Stimulated activated CD4-positive, alpha-beta T cell treated with anti-CD3 and anti-CD28 coated beads, TNF-alpha, amount 100 ng/mL, for 1 hour (primary cell): ENCODE results near the gene PPP1R2.
"Not testable (repeated sequence)": the region's sequence is repeated elsewhere in the genome, so short reads cannot be mapped to it uniquely, and the experiment has no call there.

Experiments
- DNase-seq, 3 donors: peaks; one replicate each; pipeline ENCODE4 v3.0.0-alpha.2; 2020; ENCODE audit warnings: low read depth in 3 of 3, low spot score in 1 of 3

The PPP1R2 gene

DNA sequence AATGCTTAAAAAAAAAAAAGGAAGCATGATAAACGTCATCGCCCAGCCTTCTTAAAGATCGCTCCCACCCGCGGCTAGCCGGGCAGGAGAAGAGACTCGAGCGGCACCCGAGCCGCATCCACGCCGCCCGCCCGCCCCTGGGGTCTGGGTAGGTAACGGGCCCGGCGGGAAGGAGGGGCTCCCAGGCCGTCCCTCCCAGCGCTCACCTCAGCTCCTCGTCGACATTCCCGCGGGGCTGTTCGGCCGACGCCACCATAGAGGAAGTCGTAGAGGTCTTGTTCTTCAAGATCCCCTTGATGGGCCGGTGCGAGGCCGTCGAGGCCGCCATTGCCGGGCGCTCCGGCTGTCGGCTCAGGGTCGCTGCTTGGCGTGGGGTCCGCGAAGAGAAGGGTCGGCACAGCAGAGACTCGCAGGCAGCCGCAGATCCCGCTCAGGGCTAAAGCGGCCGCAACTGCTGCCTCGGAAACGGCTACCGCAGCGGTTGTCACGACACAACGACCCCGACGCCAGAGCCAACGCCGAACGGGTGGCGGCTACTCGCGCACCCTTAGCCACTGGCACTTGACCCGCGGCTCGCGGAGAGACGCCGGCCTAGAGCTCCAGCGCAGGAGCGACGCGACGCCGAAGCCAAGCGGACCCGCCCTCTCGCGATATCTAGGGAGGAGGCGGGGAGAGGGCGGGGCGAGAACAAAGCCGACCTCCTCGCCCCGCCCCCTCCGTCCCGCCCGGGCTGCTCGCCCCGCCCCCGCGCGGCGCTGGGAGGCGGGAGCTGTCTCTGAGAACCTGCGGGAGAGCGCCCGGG, at the start of gene PPP1R2:
Gene PPP1R2, minus strand, starts transcription at position 628 of the 802 bp plus-strand sequence. Its CDS starts 300 bp downstream, at position 328.
- peak; percentile 82 to 92 (median 84) for DNase-seq

DNA sequence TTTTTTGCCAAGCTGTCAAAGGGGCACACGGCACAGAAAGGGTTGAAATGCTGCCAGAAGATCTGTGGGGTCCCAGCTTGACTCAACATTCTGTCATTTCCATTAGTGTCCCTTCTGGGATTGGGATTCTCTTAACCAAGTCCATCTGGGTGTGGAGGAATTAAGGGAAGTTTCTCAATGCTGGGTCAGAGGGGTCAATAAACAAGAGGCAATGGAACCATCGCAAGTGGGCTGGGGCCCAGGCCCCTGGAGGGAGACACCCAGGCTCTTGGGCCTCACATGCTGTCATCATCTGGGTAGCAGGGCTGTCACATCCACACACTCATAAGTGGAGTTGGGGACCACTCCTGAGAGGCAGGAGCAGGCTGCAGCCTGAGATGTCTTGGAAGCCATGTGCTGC, 48.7 kb upstream of the PPP1R2 start:
- DNase-seq, result no peak

GRCh38 chr3:195591220-195591619, 48.1 kb upstream of the PPP1R2 start:
- DNase-seq, result no peak

DNA sequence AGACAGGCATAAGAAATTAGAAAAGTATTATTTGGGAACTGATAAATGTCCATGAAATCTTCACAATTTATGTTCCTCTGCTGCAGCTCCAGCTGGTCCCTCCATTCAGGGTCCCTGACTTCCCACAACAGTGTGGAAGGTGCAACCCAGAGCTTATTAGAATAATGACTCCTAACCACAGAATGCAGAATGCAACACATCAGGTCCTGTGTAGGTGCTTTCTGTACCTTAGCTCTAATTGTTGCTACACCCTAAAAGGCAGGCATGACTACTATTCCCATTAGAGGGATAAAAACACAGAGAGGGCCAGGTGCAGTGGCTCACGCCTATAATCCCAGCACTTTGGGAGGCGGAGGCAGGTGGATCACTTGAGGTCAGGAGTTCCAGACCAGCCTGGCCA, 47.3 kb upstream of the PPP1R2 start:
- DNase-seq, result not testable (repeated sequence)

DNA sequence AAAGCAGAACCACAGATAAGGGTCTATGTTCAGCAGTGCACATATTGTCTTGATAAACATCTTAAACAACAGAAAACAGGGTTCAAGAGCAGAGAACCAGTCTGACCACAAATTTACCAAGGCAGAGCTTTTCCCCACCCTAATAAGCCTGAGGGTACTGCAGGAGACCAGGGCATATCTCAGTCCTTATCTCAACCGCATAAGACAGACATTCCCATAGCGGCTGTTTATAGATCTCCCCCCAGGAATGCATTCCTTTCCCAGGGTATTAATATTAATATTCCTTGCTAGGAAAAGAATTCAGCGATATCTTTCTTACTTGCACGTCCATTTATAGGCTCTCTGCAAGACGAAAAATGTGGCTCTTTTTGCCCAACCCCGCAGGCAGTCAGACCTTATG, 46.7 kb upstream of the PPP1R2 start:
- not testable (repeated sequence) for DNase-seq

DNA sequence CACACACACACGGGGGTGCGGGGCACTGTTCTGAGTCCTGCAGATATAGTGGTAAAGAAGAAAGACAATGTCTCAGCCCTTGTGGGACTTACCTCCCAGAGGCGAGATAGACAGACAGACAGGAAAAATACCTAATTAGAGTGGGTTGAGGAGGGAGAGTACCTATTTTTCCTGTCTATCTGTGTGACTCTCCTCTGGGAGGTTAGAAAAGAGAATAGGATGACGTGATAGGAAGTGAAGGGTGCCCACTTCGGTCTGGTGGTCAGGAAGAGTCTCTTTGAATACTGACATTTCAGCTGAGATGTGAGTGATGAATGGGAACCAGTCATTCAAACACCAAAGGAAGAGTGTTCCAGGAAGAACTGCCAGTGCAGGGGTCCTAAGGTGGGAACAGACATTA, 44.7 kb upstream of the PPP1R2 start:
- DNase-seq, result no peak

- no peak for DNase-seq
These were observed 44.3 kb upstream of the PPP1R2 start for GRCh38 chr3:195587406-195587805.

GRCh38 chr3:195584543-195584870, 41.4 kb upstream of the PPP1R2 start:
- DNase-seq, result no peak

GRCh38 chr3:195583831-195584542, 40.9 kb upstream of the PPP1R2 start, which contains the start of gene APOD:
Gene APOD (minus strand): TSS chr3:195583940. CDS start chr3:195579461, 4,479 bp downstream.
- no peak for DNase-seq

GRCh38 chr3:195582947-195583346, 39.8 kb upstream of the PPP1R2 start:
- DNase-seq, result no peak

GRCh38 chr3:195580744-195581443, 37.8 kb upstream of the PPP1R2 start:
- DNase-seq, result no peak

- DNase-seq, result no peak
These were observed 36.2 kb upstream of the PPP1R2 start for GRCh38 chr3:195579281-195579680.

GRCh38 chr3:195578565-195578964, 35.4 kb upstream of the PPP1R2 start:
- no peak for DNase-seq

GRCh38 chr3:195577645-195578177, 34.6 kb upstream of the PPP1R2 start:
- no peak for DNase-seq

DNA sequence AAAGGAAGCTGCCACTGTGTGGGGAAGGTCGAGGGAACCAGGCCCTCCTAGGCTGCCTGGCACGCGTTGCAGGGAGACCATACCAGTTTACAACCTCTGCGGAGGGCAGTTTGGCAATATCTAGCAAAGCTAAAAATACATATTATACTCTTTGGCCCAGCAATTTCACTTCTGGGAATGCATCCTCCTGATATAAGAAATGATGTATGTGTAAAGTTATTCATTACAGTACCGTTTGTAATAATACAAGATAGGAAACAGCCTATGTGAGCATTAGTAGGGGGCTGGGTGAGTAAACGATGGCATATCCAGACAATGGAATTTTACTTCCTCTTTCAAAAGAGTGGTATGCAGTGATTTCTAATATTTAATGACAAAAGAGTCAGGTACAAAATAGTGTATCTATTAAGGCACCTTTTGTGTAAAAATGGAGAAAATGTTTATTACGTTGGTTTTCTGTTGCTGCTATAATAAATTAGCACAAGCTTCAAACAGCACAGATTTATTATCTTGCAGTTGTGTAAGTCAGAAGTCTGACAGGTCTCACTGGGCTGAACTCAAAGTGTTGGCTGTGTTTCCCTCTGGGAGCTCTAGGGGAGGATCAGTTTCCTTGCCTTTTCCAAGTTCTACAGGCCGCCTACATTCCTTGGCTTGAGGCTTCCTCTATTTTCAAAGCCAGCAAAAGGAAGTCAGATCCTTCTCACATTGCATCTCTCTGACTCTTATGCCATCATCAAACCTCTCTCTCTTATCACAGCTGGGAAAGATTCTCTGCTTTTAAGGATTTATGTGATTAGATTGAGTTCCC, 31.6 kb upstream of the PPP1R2 start:
- no peak for DNase-seq

GRCh38 chr3:195573611-195574496, 30.7 kb upstream of the PPP1R2 start:
- DNase-seq, result no peak

DNA sequence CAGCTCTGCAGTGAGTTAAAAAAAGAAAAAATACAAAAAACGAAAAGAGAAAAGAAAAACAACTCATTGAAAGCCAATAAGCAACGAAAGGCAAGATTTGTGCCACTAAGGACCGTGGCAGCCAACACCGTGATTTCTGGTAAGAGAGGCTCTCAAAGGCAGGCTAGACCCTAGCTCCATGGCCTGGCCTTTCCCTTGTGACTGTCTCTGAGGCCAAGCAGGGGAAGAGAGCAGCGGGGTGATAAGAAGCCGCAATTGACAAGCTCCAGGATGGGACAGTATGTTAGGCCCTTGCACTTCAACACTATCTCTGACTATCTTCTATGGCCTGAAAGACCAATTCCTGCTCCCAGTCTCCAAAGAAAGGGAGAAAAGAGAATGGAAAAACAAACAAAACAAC, 28.2 kb upstream of the PPP1R2 start:
- DNase-seq, result no peak

GRCh38 chr3:195570912-195571311, 27.8 kb upstream of the PPP1R2 start:
- no peak for DNase-seq

GRCh38 chr3:195570344-195570743, 27.2 kb upstream of the PPP1R2 start:
- no peak for DNase-seq

DNA sequence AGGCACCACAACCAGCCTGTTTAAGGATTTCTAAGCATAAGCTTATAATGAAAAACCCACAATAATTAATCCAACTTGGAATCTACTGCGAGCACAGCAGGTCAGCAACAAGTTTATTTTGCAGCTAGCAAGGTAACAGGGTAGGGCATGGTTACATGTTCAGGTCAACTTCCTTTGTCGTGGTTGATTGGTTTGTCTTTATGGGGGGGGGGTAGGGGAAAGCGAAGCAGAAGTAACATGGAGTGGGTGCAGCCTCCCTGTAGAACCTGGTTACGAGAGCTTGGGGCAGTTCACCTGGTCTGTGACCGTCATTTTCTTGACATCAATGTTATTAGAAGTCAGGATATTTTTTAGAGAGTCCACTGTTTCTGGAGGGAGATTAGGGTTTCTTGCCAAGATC, 25.5 kb upstream of the PPP1R2 start:
- no peak for DNase-seq
